ENCODE data around the gene POLR2F.

Gene POLR2F

DNA sequence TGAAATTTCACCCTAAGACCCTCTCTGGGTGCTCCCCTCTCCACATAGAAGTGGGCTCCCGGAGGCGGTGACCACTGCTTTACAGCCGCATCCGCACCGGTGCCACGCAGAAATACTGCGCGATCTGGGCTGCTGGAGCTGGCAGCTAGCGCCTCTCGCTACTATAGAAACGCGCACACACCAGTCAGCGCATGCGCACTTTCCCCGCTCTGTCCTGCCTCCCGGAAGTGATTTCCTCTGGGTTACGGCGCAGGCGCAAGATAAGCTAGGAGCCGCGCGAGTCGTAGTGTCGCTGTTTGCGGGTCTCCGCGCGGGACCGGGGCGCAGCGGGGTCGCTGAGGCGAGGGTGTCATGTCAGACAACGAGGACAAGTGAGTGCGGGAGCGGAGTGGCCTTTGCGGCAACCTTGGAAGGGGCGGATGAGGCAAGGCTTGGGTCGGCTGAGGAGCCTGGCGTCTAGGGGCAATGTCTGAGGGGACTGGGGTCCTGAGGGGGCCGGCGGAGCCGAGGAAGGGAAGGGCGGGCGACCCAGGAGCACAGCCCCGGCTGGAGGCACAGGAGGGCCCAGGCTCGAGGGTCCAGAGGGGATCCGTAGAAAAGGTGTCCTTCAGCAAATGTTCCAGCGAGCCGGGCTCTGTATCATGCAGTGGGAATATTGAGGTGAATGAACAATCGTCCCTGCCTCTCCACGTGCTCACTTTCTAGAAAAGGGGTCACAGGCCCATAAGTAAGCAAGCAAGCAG, at the start of gene POLR2F, which contains the start of gene C22orf23:
POLR2F (plus strand) TSS at position 263 of the 743 bp plus-strand sequence; CDS start at position 352, 89 bp downstream.
C22orf23 (minus strand) TSS at position 165 of the 743 bp plus-strand sequence. CDS start 452 bp downstream, outside the sequence.
- peak; percentile 96 for DNase-seq

DNA sequence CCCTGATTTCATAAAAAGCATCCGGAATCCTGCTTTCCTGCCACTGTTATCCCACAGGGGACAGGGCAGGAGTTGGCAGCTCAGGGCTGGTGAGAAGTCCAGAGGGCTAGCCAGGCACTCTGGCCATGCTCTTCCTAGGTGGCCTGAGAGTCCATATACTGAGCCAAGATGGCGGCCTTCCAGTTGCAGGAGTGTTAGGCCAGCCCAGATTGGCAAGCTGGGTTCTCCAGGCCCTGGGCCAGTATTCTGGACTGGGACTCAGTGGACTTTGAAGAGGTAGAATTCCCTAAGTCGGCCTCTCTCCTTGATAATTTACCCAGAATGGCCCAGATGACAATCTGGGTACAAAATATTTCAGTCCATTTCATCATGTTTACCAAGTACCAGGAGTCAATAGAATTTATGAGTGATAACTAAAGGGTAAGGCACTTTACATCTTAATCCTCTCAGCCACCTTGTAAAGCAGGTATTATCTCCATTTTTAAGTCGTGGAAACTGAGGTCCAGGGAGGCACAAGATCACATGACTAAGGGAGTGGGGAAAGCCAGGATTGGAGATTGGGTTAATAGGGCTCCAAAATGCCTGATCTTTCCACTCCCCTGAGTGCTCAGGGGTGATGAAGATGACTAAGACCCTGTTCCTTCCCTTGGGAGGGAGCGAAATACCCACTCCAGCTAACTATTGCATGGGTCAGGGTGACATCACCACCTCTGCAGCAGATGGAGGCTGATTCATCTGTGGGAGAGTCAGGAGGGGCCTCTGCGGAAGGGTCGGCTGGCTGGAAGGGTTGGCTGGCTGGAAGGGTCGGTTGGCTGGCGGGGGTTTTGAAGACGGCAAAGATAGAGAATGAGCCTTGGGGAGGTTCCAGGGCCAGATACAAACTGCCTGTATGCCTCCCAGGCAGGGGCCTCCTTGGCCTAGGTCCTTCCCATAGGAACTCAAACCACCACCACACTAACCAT, 48.6 kb upstream of the POLR2F start:
- no peak for DNase-seq

DNA sequence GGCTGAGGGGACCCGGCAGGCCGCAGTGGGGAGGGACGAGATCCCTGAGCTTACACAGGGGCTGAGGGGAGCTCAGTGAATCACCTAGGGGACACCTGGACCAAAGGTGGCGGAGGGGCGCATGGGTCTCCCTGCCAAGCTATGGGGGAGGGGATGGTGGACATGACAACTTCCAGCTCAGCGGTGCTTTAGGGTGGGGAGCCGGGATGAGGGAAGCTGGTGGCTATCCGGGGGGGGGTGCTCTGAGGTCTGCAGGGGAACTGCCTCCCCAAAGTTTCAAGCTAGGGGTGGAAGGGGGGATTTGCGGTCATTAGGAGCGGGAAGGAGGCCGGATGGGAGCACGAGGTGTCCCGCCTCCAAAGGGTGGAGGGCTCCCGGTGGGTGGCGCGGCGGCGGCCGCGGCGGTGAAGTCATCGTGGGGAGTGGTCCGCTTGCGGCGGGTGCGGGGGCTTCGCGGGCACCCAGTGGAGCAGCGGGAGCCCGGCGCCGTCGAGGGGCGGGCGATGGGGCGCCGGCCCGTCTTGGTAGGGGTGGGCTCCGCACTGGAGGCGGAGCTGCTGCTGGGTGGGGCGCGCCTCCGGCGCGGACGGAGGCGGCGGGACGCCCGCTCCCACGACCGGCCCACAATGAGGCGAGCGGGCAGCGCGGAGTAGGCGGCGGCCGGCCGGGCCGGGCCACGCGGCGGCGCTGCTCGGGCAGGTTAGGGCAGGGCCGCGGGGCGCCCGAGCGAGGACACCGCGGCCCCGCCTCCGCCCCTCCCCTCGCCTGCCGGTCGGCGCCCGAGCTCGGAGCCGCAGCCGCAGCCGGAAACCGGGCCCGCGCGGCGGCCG, 47.8 kb upstream of the POLR2F start, which contains the start of gene MICALL1:
MICALL1 (plus strand) TSS at position 764 of the 830 bp plus-strand sequence. CDS start 126 bp downstream, outside the sequence.
- peak; percentile 76 for DNase-seq

DNA sequence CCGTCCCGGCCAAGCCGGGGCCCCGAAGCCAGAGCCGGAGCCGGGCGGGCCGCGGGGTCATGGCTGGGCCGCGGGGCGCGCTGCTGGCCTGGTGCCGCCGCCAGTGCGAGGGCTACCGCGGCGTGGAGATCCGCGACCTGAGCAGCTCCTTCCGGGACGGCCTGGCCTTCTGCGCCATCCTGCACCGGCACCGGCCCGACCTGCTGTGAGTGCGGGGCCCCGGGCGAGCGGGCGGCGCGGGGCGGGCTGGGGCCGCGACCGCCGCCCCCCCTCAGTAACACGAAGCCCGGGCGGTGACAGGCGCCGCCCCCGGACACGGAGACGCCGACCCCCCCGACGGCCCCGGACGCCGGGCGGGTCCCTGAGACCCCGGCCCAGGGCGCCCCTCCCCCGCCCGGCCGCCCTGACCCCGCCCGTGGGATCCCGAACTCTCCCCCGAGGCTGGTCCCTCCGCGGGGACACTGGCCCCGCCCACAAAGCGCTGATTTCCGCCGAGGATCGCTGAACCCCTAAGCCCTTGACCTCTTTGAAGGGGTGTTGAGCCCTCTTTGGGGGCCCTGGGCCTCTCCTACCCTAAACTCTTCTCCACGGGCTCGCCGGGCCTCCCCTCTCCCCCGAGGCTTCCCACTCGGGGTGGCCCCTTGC, 47.0 kb upstream of the POLR2F start:
- DNase-seq, result no peak

DNA sequence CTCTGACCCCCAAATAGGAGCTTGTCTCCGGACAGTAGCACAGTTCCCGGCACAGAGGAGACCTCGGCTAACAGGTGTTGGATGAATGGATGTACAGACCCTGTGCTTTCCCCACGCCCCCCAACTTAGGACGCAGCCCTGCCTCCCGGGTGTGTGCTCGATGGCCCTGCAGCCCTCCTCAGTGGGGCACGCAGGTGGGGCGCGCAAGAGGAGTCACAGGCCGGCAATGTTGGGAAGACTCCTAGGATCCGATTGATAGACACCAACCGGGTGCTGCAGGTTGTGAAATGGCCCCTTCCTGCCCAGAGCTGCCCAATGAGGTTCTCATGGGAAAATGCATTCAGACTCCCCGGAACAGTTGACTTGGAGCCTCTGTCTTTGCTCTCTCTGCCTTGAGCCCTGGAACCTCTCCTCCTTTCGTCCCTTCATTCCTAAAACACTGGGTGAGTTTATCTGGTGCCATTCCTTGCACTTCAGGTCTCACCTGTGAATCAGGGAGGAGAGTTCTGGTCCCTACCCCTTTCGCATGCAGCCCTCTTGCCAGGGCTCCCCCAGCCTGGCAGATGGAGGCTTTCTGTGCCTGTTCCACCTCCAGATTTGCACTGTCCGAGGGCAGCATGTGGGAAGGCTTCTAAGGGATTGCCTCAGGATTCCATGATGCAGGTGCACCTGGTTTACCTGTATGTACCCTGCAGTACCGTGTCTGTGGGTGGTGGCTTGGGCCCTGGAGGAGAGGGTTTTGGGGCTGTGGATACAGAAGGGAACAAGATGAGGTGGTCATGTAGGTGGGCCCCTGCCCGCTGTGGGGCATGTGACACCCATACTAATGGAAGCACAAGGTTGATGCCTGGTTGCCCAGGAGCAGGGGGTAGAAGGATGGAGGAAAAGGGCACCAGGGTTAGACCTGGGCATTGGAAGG, 46.2 kb upstream of the POLR2F start:
- DNase-seq, result no peak

DNA sequence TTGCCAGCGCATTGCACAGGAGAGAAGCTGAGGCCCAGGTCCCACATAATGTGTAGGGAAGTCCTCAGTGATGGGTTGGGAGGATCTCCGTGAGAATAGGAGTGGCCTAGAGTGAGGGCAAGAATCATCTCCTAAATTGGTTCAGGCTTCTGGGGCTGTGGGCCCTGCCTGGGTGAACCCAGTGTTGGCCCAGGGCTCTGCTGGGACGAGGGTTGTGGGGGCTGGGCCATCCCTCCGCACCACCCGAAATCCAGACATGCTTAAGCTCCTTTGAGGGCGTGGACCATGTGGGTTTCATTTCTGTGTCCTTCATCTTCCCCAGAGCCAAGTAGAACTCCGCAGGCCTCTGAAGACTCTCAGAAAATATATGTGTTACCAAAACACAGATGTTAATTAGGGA, 43.7 kb upstream of the POLR2F start:
- no peak for DNase-seq

DNA sequence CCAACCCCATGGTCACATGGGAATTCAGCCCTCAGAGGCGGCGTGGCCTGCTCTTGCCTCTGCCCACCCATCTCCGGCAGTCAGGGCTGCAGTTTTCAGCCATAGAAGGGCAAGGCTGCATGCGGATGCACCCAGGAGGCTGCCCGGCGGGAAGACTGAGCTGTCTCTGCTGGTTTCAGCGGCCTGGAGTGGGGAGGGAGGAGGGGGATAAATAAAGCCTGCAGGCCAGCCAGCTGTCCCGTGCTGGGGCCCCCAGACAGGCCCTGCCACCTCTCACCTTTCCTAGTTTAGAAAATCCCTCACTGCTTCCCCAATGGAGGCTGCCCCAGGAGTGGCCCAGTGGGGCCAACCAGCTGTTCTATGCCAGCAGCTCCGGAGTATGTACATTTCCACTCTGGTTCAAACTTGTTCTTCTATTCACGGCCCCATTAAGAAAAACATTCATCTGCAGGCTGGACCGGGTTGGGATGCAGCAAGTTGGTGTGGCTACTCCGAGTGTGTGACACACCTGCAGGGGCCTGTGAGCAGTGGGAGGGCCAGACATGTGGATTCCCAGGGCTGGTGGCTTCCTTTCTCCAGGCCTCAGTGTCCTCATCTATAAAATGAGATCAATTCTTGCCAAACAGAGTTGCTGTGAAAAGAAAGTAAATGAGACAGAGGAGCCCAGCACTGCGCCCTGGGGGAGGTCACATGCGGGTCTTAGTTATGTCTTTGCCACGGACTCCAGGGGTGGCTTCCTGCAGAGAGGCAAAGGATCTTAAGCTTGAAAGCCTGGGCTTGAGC, 42.4 kb upstream of the POLR2F start:
- no peak for DNase-seq

DNA sequence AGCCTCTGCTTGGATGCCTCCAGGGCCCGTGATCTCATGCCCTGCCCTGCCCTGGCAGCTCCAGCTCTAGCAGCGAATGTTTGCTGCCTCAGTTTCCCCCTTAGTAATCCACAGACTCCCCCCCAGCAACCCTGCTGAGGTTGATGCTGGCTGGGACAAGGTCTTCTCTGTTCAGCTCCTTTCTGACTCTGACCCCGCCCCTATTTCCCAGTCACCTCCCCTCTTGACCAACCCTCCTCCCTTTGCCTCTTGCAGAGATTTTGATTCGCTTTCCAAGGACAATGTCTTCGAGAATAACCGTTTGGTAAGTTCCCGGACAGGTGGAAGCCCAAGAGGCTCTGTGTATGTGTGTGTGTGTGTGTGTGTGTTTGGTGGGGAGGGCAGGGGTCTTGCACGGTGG, 41.8 kb upstream of the POLR2F start:
- DNase-seq, result no peak

DNA sequence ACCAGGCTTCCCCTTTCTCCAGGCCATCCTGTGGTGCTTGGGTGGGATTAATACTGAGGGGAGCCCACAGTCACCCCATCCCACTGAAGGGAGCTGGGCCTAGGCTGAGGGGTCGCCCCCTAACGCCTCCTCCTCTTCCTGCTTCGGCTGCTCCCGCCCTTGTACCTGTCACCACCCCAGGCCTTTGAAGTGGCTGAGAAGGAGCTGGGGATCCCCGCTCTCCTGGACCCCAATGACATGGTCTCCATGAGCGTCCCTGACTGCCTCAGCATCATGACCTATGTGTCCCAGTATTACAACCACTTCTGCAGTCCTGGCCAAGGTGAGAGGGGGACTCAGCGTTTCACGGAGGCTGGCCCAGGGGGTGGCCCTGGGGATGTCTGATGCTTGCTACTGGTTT, 41.3 kb upstream of the POLR2F start:
- DNase-seq, result no peak

DNA sequence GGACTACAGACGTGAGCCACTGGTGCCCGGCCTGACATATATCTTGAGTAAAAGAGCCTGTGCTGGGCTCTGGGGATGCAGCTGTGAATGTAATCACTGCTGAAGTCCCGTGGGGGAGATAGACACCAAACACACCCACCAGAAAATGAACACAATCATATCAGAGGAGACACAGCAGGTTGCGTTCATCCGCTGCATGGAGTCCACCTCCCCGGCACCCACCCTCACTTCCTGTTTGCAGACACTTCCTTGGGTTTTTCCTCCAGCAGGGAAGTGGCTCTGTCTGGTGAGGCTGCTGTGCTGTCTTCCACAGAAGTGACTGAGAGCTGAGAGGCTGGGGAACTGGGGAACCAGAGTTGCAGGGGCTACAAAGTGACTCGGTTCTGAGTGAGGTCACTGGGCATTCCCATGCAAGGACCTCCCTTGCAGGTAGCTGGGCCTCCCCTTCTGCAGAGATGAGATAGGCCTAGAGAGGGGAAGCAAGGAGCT, 40.2 kb upstream of the POLR2F start:
- DNase-seq, result no peak

DNA sequence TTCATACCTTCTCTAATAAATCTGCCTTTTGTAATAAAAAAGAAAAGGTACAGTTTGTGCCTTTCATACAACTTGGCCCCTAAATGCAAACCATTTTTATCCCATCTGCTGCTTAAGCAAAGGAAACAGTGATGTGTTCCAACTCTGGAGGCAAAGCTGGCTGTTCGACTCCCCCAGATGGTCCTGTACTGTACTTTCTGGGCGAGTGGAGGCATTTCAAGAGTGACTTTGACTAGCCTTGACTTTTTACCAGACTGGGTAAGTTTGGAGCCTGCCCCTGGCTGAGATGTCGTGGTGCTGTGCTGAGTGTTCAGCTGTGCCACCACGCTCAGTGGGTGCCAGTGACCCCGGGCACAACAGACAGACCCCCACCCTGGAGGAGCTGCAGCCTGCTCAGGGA, 37.2 kb upstream of the POLR2F start:
- no peak for DNase-seq

DNA sequence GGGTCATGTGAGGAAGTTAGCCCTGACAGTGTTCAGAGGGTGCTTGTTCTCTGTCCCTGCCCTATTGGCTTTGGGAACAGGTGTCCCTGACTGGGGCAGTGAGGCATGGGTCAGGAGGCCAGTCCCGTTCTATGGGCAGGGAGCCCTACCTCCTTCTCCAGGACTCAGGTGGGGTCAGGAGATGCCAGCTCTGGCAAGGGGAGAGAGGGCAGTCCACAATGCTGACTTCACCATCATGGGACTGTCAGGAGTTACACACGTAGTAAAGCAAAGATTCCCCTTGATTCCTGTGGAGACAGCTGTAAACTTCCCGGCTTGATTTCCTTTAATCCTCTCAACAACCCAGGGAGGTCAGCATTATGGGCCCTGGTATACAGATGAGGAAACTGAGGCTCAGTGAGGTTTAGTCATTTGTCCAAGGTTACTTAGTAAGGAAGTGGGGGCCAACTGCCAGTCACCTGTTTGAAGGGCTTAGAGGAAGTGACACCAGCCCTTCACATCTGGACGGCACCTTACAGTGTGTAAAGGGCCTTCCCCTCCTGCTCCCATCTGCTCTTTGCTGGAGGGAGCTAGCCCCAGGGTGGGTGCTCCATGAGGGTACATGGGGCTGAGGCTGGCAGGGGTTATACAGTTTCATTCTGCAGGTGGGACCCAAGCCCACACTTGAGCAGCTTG, 35.5 kb upstream of the POLR2F start:
- no peak for DNase-seq

DNA sequence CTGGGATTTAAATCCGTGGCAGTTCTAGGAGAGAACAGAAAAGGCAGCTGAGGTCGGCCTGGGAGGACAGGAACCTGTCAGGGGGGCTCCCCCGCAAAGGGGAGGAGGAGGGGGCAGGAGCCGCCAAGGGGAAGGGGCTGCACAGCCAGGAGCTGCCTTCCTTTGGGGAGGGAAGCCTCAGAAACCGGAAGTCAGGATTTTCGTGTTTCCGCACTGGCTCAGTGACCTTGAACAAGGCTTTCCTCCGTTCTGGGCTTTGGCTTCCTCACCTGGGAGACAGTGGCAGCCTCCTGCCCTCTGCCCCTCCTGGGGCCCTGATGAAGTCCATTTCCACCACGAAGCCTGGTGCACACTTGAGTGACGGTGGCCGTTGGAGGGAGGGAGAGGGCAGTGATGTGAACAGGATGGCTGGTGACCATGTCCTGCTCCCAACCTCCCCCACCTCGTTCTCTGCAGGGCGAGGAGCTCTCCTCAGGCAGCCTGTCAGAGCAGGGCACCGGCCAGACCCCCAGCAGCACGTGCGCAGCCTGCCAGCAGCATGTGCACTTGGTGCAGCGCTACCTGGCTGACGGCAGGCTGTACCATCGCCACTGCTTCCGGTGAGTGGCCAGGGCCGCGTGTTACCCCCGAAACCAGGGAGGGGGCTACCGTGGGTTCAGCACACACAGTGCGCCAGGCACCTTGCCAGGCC, 34.8 kb upstream of the POLR2F start:
- no peak for DNase-seq

DNA sequence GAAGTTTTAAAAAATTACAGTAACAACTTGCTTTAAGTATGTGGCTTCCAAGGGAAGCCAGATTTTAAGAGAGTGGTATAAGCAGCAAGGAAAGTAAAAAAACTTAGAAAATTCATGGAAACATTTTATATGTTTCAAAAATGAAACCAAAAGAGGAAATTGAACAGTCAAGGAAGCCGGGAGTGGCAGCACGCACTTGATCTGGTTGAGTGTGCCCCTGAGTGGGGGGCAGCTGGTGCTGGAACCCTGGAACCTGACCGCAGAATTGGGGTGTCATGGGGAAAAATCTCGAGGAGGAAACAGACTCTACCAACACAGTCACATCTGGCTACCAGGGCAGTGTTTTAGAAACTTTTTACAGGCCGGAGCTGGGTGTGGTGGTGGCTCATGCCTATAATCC, 33.4 kb upstream of the POLR2F start:
- DNase-seq, result no peak

DNA sequence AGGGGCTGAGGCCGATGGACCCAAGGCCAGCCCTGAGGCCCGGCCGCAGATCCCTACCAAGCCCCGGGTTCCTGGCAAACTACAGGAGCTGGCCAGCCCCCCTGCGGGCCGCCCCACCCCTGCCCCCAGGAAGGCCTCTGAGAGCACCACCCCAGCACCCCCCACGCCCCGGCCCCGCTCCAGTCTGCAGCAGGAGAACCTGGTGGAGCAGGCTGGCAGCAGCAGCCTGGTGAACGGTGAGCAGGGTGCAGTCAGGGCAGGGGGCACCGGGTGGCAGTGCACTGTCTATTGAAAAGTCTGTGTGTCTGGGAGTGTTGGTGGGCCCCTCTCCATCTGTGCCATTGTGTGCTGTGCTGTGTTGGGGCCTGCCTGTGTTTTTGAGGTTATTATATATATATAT, 31.3 kb upstream of the POLR2F start:
- no peak for DNase-seq

DNA sequence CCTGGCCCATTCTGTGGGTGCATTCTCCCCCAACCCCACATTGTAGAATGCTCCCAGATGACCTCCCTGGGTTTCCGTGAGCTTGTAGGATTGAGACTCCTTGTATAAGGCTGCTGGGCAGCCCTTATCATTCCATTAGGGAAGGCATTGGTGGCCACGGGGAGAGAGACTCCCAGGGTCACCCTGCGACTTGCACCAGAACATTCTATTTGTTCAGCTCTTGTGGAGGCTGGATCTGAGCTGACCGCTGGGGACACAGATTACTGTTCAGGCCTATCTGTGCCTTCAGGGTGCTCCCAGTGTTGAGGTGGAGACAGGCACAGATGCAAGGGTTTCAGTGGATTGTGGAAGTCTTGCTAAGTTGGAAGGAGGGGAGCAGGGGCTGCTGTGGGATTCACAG, 29.6 kb upstream of the POLR2F start:
- no peak for DNase-seq

DNA sequence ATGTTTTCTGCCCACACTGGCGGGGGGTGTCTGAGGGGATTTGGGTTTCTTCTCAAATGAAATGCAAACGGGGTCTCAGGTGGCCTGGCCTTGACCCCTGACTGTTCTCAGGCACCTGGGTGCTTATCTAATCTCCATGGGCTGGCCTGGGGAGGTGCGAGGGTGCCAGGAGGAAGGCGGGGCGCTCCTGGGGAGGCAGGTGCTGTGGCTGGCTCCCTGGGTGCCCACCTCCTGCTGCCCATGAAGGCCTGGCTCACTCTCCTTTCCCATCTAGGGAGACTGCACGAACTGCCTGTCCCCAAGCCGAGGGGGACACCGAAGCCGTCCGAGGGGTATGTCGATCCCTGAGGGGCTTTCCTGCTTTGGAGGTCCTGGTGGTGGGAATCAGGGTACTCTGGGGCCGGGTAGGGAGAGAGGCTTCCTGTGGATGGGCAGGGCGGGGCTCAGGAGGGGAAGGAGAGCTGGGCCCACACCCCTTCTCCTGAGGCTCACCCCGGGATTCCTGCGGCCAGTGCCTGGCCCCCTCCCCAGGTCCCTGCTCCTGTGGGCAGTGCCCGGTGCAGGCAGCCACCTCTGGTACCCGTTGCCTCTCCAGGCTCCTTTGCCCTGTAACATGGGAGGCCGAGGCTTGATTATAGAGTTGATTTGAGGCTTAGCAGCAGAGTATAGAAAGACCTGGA, 29.0 kb upstream of the POLR2F start:
- DNase-seq, result no peak

DNA sequence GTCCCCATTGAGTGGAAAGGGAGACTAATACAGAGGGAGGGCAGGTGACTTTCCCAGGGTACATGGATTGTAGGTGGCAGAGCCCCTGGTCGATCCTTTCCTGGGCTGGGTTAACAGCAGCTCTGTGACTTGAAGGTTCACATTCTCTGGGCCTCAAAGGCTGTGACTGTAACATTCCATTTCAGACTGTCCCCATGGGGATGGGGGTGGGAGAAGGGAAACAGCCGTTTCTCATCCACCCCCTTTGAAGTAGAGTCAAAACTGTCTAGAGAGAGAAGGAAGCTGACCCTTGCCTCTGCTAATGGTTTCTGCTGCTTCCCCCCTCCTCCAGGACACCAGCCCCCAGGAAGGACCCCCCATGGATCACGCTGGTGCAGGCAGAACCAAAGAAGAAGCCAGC, 28.2 kb upstream of the POLR2F start:
- DNase-seq, result no peak
